ENCODE measurements around the gene NME3. TPM values are rescaled to one million over a fixed set of nuclear protein-coding genes. Genes with fewer than 3 reads are reported as not detected.
"Not testable (repeated sequence)": the region's sequence is repeated elsewhere in the genome, so short reads cannot be mapped to it uniquely, and the experiment has no call there.

Gene NME3
- total RNA-seq, 1 experiment from 2014 or later, result 86.8 TPM

- CTCF ChIA-PET, result no interaction called here
- no peak for DNase-seq (ENCODE audit: low spot score)
- no peak for ATAC-seq
- POLR2A ChIA-PET, result no interaction called here
- H3K36me3 Mint-ChIP-seq, result peaks cover 4% of the 10 kb centered on the region
- TF ChIP-seq, protein P1, sequence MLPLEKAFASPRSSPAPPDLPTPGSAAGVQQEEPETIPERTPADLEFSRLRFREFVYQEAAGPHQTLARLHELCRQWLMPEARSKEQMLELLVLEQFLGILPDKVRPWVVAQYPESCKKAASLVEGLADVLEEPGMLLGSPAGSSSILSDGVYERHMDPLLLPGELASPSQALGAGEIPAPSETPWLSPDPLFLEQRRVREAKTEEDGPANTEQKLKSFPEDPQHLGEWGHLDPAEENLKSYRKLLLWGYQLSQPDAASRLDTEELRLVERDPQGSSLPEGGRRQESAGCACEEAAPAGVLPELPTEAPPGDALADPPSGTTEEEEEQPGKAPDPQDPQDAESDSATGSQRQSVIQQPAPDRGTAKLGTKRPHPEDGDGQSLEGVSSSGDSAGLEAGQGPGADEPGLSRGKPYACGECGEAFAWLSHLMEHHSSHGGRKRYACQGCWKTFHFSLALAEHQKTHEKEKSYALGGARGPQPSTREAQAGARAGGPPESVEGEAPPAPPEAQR (CRISPR knock-in tag; IDR thresholded peaks at IDR 0.05), result no peak
- TF ChIP-seq, protein P2, sequence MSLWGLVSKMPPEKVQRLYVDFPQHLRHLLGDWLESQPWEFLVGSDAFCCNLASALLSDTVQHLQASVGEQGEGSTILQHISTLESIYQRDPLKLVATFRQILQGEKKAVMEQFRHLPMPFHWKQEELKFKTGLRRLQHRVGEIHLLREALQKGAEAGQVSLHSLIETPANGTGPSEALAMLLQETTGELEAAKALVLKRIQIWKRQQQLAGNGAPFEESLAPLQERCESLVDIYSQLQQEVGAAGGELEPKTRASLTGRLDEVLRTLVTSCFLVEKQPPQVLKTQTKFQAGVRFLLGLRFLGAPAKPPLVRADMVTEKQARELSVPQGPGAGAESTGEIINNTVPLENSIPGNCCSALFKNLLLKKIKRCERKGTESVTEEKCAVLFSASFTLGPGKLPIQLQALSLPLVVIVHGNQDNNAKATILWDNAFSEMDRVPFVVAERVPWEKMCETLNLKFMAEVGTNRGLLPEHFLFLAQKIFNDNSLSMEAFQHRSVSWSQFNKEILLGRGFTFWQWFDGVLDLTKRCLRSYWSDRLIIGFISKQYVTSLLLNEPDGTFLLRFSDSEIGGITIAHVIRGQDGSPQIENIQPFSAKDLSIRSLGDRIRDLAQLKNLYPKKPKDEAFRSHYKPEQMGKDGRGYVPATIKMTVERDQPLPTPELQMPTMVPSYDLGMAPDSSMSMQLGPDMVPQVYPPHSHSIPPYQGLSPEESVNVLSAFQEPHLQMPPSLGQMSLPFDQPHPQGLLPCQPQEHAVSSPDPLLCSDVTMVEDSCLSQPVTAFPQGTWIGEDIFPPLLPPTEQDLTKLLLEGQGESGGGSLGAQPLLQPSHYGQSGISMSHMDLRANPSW (CRISPR knock-in tag; conservative IDR thresholded peaks at IDR 0.05; ENCODE audit: low read depth), result no peak
- no peak for TF ChIP-seq CREB1 (CRISPR knock-in tag; IDR thresholded peaks at IDR 0.05)
- TF ChIP-seq, protein P3, sequence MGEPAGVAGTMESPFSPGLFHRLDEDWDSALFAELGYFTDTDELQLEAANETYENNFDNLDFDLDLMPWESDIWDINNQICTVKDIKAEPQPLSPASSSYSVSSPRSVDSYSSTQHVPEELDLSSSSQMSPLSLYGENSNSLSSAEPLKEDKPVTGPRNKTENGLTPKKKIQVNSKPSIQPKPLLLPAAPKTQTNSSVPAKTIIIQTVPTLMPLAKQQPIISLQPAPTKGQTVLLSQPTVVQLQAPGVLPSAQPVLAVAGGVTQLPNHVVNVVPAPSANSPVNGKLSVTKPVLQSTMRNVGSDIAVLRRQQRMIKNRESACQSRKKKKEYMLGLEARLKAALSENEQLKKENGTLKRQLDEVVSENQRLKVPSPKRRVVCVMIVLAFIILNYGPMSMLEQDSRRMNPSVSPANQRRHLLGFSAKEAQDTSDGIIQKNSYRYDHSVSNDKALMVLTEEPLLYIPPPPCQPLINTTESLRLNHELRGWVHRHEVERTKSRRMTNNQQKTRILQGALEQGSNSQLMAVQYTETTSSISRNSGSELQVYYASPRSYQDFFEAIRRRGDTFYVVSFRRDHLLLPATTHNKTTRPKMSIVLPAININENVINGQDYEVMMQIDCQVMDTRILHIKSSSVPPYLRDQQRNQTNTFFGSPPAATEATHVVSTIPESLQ (CRISPR knock-in tag; IDR thresholded peaks at IDR 0.05), result no peak
- TF ChIP-seq CREM (CRISPR knock-in tag; IDR thresholded peaks at IDR 0.05), result no peak
- TF ChIP-seq PRDM15 (CRISPR knock-in tag; IDR thresholded peaks at IDR 0.05), result no peak
- no peak for TF ChIP-seq NFATC4 (CRISPR knock-in tag; IDR thresholded peaks at IDR 0.05)
- TF ChIP-seq MYBL2 (CRISPR knock-in tag; IDR thresholded peaks at IDR 0.05), result no peak
- no peak for TF ChIP-seq ZNF219 (CRISPR knock-in tag; IDR thresholded peaks at IDR 0.05; ENCODE audit: borderline replicate concordance)
- TF ChIP-seq PRRX2 (CRISPR knock-in tag; IDR thresholded peaks at IDR 0.05), result no peak
- TF ChIP-seq FOXJ3 (CRISPR knock-in tag; IDR thresholded peaks at IDR 0.05; ENCODE audit: borderline replicate concordance), result no peak
- TF ChIP-seq, protein P4, sequence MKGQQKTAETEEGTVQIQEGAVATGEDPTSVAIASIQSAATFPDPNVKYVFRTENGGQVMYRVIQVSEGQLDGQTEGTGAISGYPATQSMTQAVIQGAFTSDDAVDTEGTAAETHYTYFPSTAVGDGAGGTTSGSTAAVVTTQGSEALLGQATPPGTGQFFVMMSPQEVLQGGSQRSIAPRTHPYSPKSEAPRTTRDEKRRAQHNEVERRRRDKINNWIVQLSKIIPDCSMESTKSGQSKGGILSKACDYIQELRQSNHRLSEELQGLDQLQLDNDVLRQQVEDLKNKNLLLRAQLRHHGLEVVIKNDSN (CRISPR knock-in tag; IDR thresholded peaks at IDR 0.05), result no peak
- TF ChIP-seq MXD4 (CRISPR knock-in tag; IDR thresholded peaks at IDR 0.05; ENCODE audit: borderline replicate concordance), result no peak
- TF ChIP-seq E2F1 (CRISPR knock-in tag; IDR thresholded peaks at IDR 0.05), result no peak
- no peak for TF ChIP-seq ESRRA (CRISPR knock-in tag; IDR thresholded peaks at IDR 0.05; ENCODE audit: borderline replicate concordance)
- no peak for TF ChIP-seq ZNF416 (CRISPR knock-in tag; IDR thresholded peaks at IDR 0.05)
- TF ChIP-seq NR2C2 (CRISPR knock-in tag; IDR thresholded peaks at IDR 0.05), result no peak
- TF ChIP-seq SMAD4 (CRISPR knock-in tag; IDR thresholded peaks at IDR 0.05), result no peak
- H3K4me1 Mint-ChIP-seq, result no peaks in the 10 kb centered on the region
- no peak overlapping the region for H3K27ac Mint-ChIP-seq
- no peaks in the 10 kb centered on the region for H3K9me3 Mint-ChIP-seq
- no peaks in the 10 kb centered on the region; the same call in 1 of the 2 replicates for H3K27me3 Mint-ChIP-seq (ENCODE audit: low read depth)
- no peak overlapping the region for H3K4me3 Mint-ChIP-seq
Measured at GRCh38 chr16:1734123-1734522, 37.2 kb downstream of the NME3 start.

DNA sequence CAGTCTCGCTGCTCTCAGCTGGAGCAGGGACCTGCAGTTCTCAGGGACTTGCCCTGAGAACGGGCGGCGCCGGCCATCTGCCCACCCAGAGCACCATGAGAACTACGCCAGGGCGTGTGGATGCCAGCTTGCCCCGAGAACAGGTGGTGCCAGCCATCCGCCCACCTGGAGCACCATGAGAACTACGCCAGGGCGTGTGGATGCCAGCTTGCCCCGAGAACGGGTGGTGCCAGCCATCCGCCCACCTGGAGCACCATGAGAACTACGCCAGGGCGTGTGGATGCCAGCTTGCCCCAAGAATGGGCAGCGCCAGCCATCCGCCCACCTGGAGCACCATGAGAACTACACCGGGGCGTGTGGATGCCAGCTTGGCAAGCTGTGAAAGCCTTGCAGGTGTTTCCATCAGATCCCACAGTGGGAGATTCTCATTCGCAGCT, 38.8 kb downstream of the NME3 start:
- POLR2A ChIA-PET; H3K9me3 Mint-ChIP-seq; H3K4me1 Mint-ChIP-seq; DNase-seq (ENCODE audit: low spot score); H3K36me3 Mint-ChIP-seq; H3K27me3 Mint-ChIP-seq (ENCODE audit: low read depth); H3K4me3 Mint-ChIP-seq; H3K27ac Mint-ChIP-seq; ATAC-seq: not testable (repeated sequence)
- CTCF ChIA-PET, result interaction anchor here (1.1 to 1.7 kb wide), 2 partner anchors 9 to 27 kb away, joined by 4 to 11 read pairs; partner anchors contain the start of gene MAPK8IP3
